GM21381 (cell line): Measurements from ENCODE around the gene SKIDA1.

ENCODE experiments used
- ATAC-seq: cut with Tn5 transposase; IDR thresholded peaks from one replicate; pipeline ENCODE4 v1.9.1; 2021; ENCODE audit warnings: mild to moderate bottlenecking, moderate library complexity; ENCODE audit not compliant: unreplicated experiment

Gene SKIDA1

DNA sequence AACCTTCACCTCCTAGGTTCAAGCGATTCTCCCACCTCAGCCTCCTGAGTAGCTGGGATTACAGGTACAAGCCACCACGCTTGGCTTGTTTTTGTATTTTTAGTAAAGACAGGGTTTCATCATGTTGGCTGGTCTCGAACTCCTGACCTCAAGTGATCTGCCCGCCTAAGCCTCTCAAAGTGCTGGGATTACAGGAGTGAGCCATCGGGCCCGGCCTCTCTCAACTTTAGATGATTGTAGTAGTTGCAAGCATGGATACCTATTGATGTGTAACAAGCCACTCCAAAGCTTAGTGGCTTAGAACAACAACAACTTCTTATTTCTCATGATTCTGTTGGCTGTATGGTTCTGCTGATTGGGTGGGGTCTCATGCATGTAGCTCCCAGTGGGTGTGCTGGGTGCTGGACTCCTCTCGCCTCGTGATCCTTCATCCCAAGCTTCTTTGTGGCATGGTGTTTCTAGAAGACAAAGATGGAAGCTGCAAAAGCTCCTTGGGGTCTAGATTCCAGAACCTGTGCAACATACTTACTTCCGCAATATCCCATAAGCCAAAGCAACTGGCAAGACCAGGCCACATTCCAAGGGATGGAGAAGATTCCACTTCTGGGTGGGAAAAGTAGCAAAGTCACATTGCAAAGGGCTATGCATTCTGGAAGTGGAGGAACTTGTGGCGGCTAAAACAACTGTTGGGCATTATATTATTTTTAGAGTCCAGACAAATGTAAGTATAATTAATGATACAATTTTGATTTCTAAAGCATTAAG lies 37.9 kb downstream of the SKIDA1 start:
- ATAC-seq = no peak

DNA sequence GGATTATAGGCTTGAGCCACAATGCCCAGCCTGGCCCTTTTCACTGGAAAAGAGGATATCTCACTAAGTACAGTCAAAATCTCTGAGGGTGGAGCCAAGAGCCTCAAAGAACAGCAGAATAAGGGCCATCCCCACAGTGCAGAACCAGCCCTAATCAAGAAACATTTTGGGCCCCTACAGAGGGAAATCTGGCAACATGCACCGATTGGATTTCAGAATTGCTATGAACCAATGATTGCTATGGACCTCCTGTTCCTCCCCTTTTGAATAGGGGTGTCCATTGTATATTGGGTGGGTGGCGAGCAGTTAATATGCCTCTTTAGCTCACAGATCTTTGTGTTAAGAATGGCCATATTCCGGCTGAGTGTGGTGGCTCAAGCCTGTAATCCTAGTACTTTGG lies 42.7 kb downstream of the SKIDA1 start:
- no peak for ATAC-seq

DNA sequence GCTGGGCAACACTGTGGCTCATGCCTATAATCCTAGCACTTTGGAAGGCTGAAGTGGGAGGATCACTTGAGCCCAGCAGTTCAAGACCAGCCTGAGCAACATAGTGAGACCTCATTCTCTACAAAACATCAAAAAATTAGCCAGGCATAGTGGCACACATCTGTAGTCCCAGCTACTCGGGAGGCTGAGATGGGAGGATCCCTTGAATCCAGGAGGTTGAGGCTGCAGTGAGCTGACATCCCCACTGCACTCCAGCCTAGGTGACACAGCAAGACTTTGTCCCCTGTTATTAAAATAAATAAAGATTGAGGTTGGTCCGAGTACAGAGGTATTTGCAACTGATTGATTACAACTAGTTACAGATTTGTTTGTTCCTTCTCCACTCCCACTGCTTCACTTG lies 44.1 kb downstream of the SKIDA1 start:
- ATAC-seq = no peak

DNA sequence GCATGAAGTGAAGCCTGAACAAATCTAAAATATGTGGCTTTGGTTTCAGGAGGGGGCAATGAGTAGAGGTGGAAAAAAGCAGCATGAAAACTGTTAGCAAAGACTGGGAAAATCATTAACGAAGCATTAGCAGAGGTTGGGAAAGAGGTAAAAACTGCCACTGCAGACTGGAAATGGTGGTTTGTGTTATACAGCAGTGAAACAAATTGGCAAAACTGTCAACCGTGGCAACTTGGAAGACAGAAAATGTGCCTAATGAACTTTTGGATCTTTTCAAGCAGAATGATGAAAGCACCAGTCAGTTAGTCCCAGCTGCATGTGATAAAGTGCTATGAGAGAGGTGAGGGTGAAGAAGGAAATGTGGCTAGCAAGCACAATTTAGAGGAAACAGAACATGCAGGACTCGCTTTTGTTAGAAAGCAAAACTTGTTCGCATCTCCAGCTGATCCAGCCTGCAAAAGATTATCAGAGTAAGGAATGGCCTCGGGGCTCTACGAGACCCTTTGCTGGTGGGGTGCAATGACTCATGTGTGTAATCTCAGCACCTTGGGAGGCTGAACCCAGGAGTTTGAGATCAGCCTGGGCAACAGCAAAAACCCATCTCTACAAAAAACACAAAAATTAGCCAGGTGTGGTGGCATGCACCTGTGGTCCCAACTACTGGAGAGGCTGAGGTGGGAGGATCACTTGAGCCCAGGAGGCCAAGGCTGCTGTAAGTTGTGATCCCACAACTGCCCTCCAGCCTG lies 45.7 kb downstream of the SKIDA1 start:
- no peak for ATAC-seq

DNA sequence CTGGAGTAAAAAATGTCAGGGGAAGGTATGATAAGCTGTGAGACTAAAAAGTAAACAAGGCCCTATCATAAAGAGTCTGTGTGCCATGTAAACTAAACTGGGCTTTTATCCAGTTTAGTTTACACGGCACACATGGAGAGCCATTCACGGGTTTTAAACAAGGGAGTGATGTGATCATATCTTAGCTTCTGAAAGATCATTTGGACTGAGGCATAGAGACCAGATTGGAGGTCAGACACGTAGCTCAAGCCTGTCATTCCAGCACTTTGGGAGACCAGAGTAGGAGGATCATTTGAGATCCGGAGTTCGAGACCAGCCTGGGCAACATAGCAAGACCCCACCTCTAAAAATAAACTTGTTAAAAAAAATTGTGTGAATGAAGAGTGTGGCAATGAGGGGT lies 50.1 kb downstream of the SKIDA1 start:
- no peak for ATAC-seq

DNA sequence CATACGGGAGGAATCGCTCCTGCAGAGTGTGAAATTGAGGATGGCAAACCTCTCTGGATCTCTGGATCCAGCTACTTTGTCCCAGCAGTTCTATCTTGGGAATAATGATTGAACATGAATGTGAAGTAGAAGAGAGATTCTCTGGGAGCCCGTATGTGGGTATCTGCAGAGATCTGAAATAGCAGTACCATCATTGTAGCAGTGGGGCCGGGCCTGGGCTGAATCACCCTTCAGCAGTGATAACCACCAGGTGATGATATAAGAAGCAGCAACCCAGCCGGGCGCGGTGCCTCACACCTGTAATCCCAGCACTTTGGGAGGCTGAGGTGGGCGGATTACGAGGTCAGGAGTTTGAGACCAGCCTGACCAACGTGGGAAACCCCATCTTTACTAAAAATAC lies 51.9 kb downstream of the SKIDA1 start:
- no peak for ATAC-seq

DNA sequence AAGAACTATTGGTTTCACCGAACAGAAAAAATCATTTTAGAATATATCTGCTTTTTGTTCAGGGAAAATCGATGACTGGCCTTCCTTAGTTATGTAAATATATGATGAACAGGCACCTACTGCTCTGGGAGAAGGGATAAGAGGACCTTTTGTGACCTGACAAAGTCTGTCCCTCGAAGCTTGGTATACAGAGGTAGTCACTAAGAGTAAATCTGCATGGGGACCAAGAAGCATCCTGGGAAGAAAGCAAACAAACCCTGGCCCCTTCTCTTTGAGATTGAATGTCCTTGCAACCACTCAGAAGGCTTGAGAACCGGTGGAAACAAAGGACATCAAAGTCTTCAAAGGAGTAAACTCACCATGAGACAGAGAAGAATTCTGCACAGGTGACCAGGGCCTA lies 52.3 kb downstream of the SKIDA1 start:
- ATAC-seq = no peak

DNA sequence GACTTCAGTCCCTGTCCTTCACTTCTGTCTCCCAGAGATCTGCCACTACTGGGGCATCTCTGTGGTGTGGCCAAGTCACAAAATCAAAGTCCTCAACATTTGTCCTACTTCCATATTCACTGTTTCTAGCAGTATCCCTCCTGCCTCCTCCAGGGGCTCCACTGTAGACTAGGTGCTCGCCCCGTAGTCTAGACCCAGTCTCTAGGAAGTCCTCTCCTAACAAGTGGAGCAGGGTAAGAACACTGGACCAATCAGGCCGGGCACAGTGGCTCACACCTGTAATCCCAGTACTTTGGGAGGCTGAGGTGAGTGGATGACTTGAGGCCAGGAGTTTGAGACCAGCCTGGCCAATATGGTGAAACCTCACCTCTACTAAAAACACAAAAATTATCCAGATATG lies 57.4 kb downstream of the SKIDA1 start:
- no peak for ATAC-seq

DNA sequence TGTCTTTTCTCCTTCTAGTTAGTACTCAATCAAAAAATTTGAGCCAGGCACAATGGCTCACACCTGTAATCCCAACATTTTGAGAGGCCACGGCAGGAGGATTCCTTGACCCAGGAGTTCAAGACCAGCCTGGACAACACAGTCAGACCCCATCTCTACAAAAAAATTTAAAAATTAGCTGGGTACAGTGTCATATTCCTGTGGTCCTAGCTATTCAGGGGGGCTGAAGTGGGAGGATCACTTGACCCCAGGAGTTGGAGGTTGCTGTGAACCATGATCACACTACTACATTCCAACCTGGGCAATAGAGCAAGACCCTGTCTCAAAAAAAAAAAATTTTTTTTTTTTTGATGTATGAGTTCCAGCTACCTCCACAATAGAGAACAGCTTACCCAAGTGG lies 57.8 kb downstream of the SKIDA1 start:
- no peak for ATAC-seq

DNA sequence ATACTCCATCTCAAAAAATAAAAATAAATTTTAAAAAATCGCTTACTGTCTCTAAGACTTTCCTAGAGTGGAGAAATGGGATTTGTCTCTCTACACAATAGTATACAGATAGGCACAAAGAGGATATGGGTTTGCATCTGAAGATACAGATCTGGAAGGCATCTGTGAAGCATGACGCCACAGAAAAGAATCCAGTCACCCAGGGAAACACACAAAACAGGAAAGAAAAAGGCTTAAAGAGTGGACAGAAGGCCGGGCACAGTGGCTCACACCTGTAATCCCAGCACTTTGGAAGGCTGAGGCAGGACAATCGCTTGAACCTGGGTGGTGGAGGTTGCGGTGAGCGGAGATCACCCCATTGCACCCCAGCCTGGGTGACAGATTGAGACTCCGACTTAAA lies 61.3 kb downstream of the SKIDA1 start:
- no peak for ATAC-seq
